ENCODE measurements around the gene C13orf46.

Gene C13orf46

GRCh38 chr13:113981194-113981605, 7.3 kb upstream of the C13orf46 start:
- TF ChIP-seq CTCF (IDR thresholded peaks at IDR 0.05; ENCODE audit: control insufficient read depth, extremely low read depth, insufficient read depth): peak; percentile 49; the same call in 1 of the 2 replicates
- DNase-seq (ENCODE audit: low read depth): peak; percentile 96
- no peak overlapping the region for H3K4me3 ChIP-seq (ENCODE audit: low read depth, low read length)

GRCh38 chr13:113980489-113981064, 6.7 kb upstream of the C13orf46 start:
- no peak for DNase-seq (ENCODE audit: low read depth)
- no peak for TF ChIP-seq CTCF (IDR thresholded peaks at IDR 0.05; ENCODE audit: control insufficient read depth, extremely low read depth, insufficient read depth)
- no peak overlapping the region for H3K4me3 ChIP-seq (ENCODE audit: low read depth, low read length)

- DNase-seq (ENCODE audit: low read depth): no peak
- no peak for TF ChIP-seq CTCF (IDR thresholded peaks at IDR 0.05; ENCODE audit: control insufficient read depth, extremely low read depth, insufficient read depth)
- no peak overlapping the region for H3K4me3 ChIP-seq (ENCODE audit: low read depth, low read length)
Observed at GRCh38 chr13:113979791-113980471, 6.1 kb upstream of the C13orf46 start.

GRCh38 chr13:113978741-113979481, 5.0 kb upstream of the C13orf46 start:
- H3K4me3 ChIP-seq (ENCODE audit: low read depth, low read length): no peak overlapping the region
- no peak for DNase-seq (ENCODE audit: low read depth)
- no peak for TF ChIP-seq CTCF (IDR thresholded peaks at IDR 0.05; ENCODE audit: control insufficient read depth, extremely low read depth, insufficient read depth)

GRCh38 chr13:113977976-113978375, 4.1 kb upstream of the C13orf46 start:
- no peak for DNase-seq (ENCODE audit: low read depth)
- TF ChIP-seq CTCF (IDR thresholded peaks at IDR 0.05; ENCODE audit: control insufficient read depth, extremely low read depth, insufficient read depth): no peak

GRCh38 chr13:113976711-113977684, 3.1 kb upstream of the C13orf46 start:
- no peak for DNase-seq (ENCODE audit: low read depth)
- H3K4me3 ChIP-seq (ENCODE audit: low read depth, low read length): no peak overlapping the region
- no peak for TF ChIP-seq CTCF (IDR thresholded peaks at IDR 0.05; ENCODE audit: control insufficient read depth, extremely low read depth, insufficient read depth)

More at GRCh38 chr13:113977976-113978375, 4.1 kb upstream of the C13orf46 start:
- H3K4me3 ChIP-seq (ENCODE audit: low read depth, low read length): no peak overlapping the region

Data from LNCaP clone FGC (cell line).